ENCODE measurements around the gene A4GALT.
"Not testable (repeated sequence)": the region's sequence is repeated elsewhere in the genome, so short reads cannot be mapped to it uniquely, and the experiment has no call there.

DNA sequence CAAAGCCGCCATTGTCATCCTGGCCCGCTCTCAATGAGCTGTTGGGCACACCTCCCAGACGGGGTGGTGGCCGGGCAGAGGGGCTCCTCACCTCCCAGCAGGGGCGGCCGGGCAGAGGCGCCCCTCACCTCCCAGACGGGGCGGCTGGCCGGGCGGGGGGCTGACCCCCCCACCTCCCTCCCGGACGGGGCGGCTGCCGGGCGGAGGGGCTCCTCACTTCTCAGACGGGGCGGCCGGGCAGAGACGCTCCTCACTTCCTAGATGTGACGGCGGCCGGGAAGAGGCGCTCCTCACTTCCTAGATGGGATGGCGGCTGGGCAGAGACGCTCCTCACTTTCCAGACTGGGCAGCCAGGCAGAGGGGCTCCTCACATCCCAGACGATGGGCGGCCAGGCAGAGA, 29.8 kb upstream of the A4GALT start:
- TF ChIP-seq, protein P1, sequence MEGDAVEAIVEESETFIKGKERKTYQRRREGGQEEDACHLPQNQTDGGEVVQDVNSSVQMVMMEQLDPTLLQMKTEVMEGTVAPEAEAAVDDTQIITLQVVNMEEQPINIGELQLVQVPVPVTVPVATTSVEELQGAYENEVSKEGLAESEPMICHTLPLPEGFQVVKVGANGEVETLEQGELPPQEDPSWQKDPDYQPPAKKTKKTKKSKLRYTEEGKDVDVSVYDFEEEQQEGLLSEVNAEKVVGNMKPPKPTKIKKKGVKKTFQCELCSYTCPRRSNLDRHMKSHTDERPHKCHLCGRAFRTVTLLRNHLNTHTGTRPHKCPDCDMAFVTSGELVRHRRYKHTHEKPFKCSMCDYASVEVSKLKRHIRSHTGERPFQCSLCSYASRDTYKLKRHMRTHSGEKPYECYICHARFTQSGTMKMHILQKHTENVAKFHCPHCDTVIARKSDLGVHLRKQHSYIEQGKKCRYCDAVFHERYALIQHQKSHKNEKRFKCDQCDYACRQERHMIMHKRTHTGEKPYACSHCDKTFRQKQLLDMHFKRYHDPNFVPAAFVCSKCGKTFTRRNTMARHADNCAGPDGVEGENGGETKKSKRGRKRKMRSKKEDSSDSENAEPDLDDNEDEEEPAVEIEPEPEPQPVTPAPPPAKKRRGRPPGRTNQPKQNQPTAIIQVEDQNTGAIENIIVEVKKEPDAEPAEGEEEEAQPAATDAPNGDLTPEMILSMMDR (IDR thresholded peaks at IDR 0.05) = not testable (repeated sequence)
- TF ChIP-seq EZH2phosphoT487 (IDR thresholded peaks at IDR 0.05) = not testable (repeated sequence)
